ENCODE measurements around the gene VCL. TPM values are rescaled to one million over a fixed set of nuclear protein-coding genes. Genes with fewer than 3 reads are reported as not detected.

Gene VCL
- total and polyA plus RNA-seq, 4 experiments from 2014 or later = 29.6 to 60.3 (median 38.9) TPM

GRCh38 chr10:73965890-73966768 is 31.8 kb upstream of the VCL start:
- CTCF ChIA-PET (ENCODE audit: partially characterized antibody) = interaction anchor here (0.9 to 2.1 kb wide), 3 partner anchors 9 to 80 kb away, joined by 3 to 8 read pairs (median 6); no protein-coding TSS in a partner anchor
- no peak overlapping the region for H3K27ac ChIP-seq (ENCODE audit: low read depth, low read length)
- Mint-ChIP-seq H3K4me3 (no peak overlapping the region), H3K4me1 (peaks cover 3 to 17% (median 12%) of the 10 kb centered on the region in 4 donors), H3K27me3 (no peaks in the 10 kb centered on the region), H3K27ac (no peak overlapping the region), H3K9me3 (no peaks in the 10 kb centered on the region), H3K36me3 (no peaks in the 10 kb centered on the region)
- H3K9me3 ChIP-seq (ENCODE audit: control insufficient read depth in 1 of 2, low read length in 2 of 2) = no peaks in the 10 kb centered on the region
- intact Hi-C loops (cut with micrococcal nuclease) = no loop called here
- H3K4me3 ChIP-seq (ENCODE audit: low read length in 2 of 2) = no peak overlapping the region
- H3K36me3 ChIP-seq (ENCODE audit: insufficient read depth, low read length) = no peaks in the 10 kb centered on the region
- POLR2A ChIA-PET (ENCODE audit: partially characterized antibody) = interaction anchor here (0.8 to 4.2 kb wide), 2 partner anchors 9 to 26 kb away, joined by 3 to 18 read pairs; no protein-coding TSS in a partner anchor
- DNase-seq = no peak
- H3K4me1 ChIP-seq (ENCODE audit: insufficient read depth, low read length) = peaks cover 4% of the 10 kb centered on the region
- no peaks in the 10 kb centered on the region for H3K27me3 ChIP-seq (ENCODE audit: insufficient read depth, low read length)

GRCh38 chr10:73967022-73967429 is 30.9 kb upstream of the VCL start:
- H3K4me1 Mint-ChIP-seq = peaks cover 3 to 17% (median 12%) of the 10 kb centered on the region in 4 donors
- H3K9me3 ChIP-seq (ENCODE audit: control insufficient read depth in 1 of 2, low read length in 2 of 2) = no peaks in the 10 kb centered on the region
- H3K36me3 Mint-ChIP-seq = no peaks in the 10 kb centered on the region
- no peak overlapping the region for H3K27ac ChIP-seq (ENCODE audit: low read depth, low read length)
- DNase-seq = no peak
- POLR2A ChIA-PET (ENCODE audit: partially characterized antibody) = interaction anchor here (0.8 to 4.2 kb wide), 2 partner anchors 10 to 25 kb away, joined by 3 to 18 read pairs; no protein-coding TSS in a partner anchor
- no peaks in the 10 kb centered on the region for H3K9me3 Mint-ChIP-seq
- H3K4me1 ChIP-seq (ENCODE audit: insufficient read depth, low read length) = peaks cover 4% of the 10 kb centered on the region
- no peaks in the 10 kb centered on the region for H3K27me3 Mint-ChIP-seq
- CTCF ChIA-PET (ENCODE audit: partially characterized antibody) = interaction anchor here (1.0 to 2.1 kb wide), 4 partner anchors 9 to 81 kb away, joined by 6 to 8 read pairs (median 7); no protein-coding TSS in a partner anchor
- H3K36me3 ChIP-seq (ENCODE audit: insufficient read depth, low read length) = no peaks in the 10 kb centered on the region
- H3K27me3 ChIP-seq (ENCODE audit: insufficient read depth, low read length) = no peaks in the 10 kb centered on the region
- intact Hi-C loops (cut with micrococcal nuclease) = no loop called here
- no peak overlapping the region for H3K4me3 ChIP-seq (ENCODE audit: low read length in 2 of 2)
- H3K4me3 Mint-ChIP-seq = no peak overlapping the region
- H3K27ac Mint-ChIP-seq = no peak overlapping the region

DNA sequence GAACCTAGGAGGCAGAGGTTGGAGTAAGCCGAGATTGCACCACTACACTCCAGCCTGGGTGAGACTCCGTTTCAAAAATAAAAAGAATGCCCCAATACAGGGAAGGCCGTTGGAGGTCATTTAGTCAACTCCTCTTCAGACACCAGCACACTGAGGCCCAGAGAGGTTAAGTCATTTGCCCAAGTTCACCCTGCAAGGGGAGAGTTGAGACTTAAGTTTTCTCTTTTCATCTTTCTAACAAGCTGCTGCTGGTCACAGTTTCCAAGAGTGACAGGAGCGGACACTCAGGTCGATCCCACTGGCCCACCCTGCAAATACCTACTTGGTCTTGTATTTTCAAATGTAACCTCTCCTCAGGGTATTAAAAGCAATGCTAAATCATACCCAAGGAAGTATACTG is 30.4 kb upstream of the VCL start:
- no peaks in the 10 kb centered on the region for H3K9me3 Mint-ChIP-seq
- no peaks in the 10 kb centered on the region for H3K9me3 ChIP-seq (ENCODE audit: control insufficient read depth in 1 of 2, low read length in 2 of 2)
- H3K36me3 ChIP-seq (ENCODE audit: insufficient read depth, low read length) = no peaks in the 10 kb centered on the region
- H3K4me3 Mint-ChIP-seq = no peak overlapping the region
- no peak overlapping the region for H3K4me3 ChIP-seq (ENCODE audit: low read length in 2 of 2)
- ChIA-PET CTCF (ENCODE audit: partially characterized antibody) (interaction anchor here (1.0 to 2.1 kb wide), 4 partner anchors 9 to 81 kb away, joined by 6 to 8 read pairs (median 6); no protein-coding TSS in a partner anchor), POLR2A (ENCODE audit: partially characterized antibody) (interaction anchor here (4.2 kb wide), 1 partner anchor 11 kb away, joined by 18 read pairs; no protein-coding TSS in a partner anchor)
- no peak for DNase-seq
- no peaks in the 10 kb centered on the region for H3K27me3 Mint-ChIP-seq
- intact Hi-C loops (cut with micrococcal nuclease) = no loop called here
- H3K36me3 Mint-ChIP-seq = no peaks in the 10 kb centered on the region
- H3K27ac ChIP-seq (ENCODE audit: low read depth, low read length) = no peak overlapping the region
- peaks cover 4% of the 10 kb centered on the region for H3K4me1 ChIP-seq (ENCODE audit: insufficient read depth, low read length)
- no peaks in the 10 kb centered on the region for H3K27me3 ChIP-seq (ENCODE audit: insufficient read depth, low read length)
- peak overlapping the region in 1 of 7 donors; percentile 27 for H3K27ac Mint-ChIP-seq
- peaks cover 3 to 17% (median 12%) of the 10 kb centered on the region in 4 donors for H3K4me1 Mint-ChIP-seq

GRCh38 chr10:73968098-73968521 is 29.8 kb upstream of the VCL start:
- Mint-ChIP-seq H3K36me3 (no peaks in the 10 kb centered on the region), H3K27ac (peak overlapping the region in 4 of 7 donors; percentile 16 to 32 (median 28)), H3K27me3 (no peaks in the 10 kb centered on the region), H3K4me3 (peak overlapping the region in 1 of 8 donors; percentile 38), H3K4me1 (peaks cover 3 to 17% (median 12%) of the 10 kb centered on the region in 4 donors), H3K9me3 (no peaks in the 10 kb centered on the region)
- no peaks in the 10 kb centered on the region for H3K9me3 ChIP-seq (ENCODE audit: control insufficient read depth in 1 of 2, low read length in 2 of 2)
- H3K27ac ChIP-seq (ENCODE audit: low read depth, low read length) = no peak overlapping the region
- intact Hi-C loops (cut with micrococcal nuclease) = no loop called here
- ChIA-PET POLR2A (ENCODE audit: partially characterized antibody) (interaction anchor here (1.0 to 4.2 kb wide), 3 partner anchors 11 to 88 kb away, joined by 3 to 18 read pairs (median 3); no protein-coding TSS in a partner anchor), CTCF (ENCODE audit: partially characterized antibody) (interaction anchor here (1.2 to 2.1 kb wide), 4 partner anchors 11 to 82 kb away, joined by 3 to 8 read pairs (median 6); no protein-coding TSS in a partner anchor)
- H3K4me1 ChIP-seq (ENCODE audit: insufficient read depth, low read length) = peaks cover 5% of the 10 kb centered on the region
- H3K4me3 ChIP-seq (ENCODE audit: low read length in 2 of 2) = no peak overlapping the region
- H3K36me3 ChIP-seq (ENCODE audit: insufficient read depth, low read length) = no peaks in the 10 kb centered on the region
- no peak for DNase-seq
- no peaks in the 10 kb centered on the region for H3K27me3 ChIP-seq (ENCODE audit: insufficient read depth, low read length)

- H3K9me3 ChIP-seq (ENCODE audit: control insufficient read depth in 1 of 2, low read length in 2 of 2) = no peaks in the 10 kb centered on the region
- intact Hi-C loops (cut with micrococcal nuclease) = no loop called here
- Mint-ChIP-seq H3K27me3 (no peaks in the 10 kb centered on the region), H3K4me3 (no peak overlapping the region), H3K36me3 (no peaks in the 10 kb centered on the region), H3K27ac (peak overlapping the region in 2 of 7 donors; percentile 8 to 63), H3K9me3 (no peaks in the 10 kb centered on the region), H3K4me1 (peaks cover 8 to 27% (median 20%) of the 10 kb centered on the region in 4 donors)
- no peaks in the 10 kb centered on the region for H3K36me3 ChIP-seq (ENCODE audit: insufficient read depth, low read length)
- H3K27ac ChIP-seq (ENCODE audit: low read depth, low read length) = no peak overlapping the region
- no peak for DNase-seq
- H3K27me3 ChIP-seq (ENCODE audit: insufficient read depth, low read length) = no peaks in the 10 kb centered on the region
- H3K4me3 ChIP-seq (ENCODE audit: low read length in 2 of 2) = no peak overlapping the region
- H3K4me1 ChIP-seq (ENCODE audit: insufficient read depth, low read length) = peaks cover 17% of the 10 kb centered on the region
- POLR2A ChIA-PET (ENCODE audit: partially characterized antibody) = interaction anchor here (1.4 to 4.2 kb wide), 2 partner anchors 12 to 22 kb away, joined by 3 to 18 read pairs; no protein-coding TSS in a partner anchor
- CTCF ChIA-PET (ENCODE audit: partially characterized antibody) = interaction anchor here (1.2 kb wide), 1 partner anchor 12 kb away, joined by 3 read pairs; no protein-coding TSS in a partner anchor
Measured at GRCh38 chr10:73969224-73969841, 28.6 kb upstream of the VCL start.

DNA sequence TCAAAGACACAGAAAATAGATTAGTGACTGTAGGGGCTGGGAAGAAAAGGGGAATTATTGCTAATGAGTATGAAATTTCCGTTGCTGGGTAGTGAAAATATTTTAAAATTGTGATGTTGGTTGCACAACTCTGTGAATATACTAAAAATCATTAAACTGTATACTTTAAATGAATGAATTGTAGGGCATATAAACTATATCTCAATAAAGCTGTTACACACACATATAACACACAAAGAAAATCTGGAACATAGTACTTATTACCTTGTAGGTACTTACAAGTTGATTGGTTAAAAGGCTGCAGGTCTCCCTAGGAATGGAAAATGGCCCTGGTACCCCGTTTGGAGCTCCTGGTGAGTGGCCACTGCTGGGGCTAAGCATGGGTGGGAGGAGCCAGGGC is 27.1 kb upstream of the VCL start:
- Histone ChIP-seq H3K9me3 (ENCODE audit: control insufficient read depth in 1 of 2, low read length in 2 of 2) (no peaks in the 10 kb centered on the region), H3K36me3 (ENCODE audit: insufficient read depth, low read length) (no peaks in the 10 kb centered on the region), H3K4me3 (ENCODE audit: low read length in 2 of 2) (no peak overlapping the region), H3K4me1 (ENCODE audit: insufficient read depth, low read length) (peaks cover 29% of the 10 kb centered on the region), H3K27ac (ENCODE audit: low read depth, low read length) (no peak overlapping the region), H3K27me3 (ENCODE audit: insufficient read depth, low read length) (no peaks in the 10 kb centered on the region)
- Mint-ChIP-seq H3K36me3 (peaks cover 0 to 2% of the 10 kb centered on the region in 2 donors), H3K4me1 (peaks cover 17 to 42% (median 31%) of the 10 kb centered on the region in 4 donors), H3K4me3 (no peak overlapping the region), H3K27me3 (no peaks in the 10 kb centered on the region), H3K27ac (no peak overlapping the region), H3K9me3 (peaks cover 0 to 3% (median 0%) of the 10 kb centered on the region in 8 donors)
- intact Hi-C loops (cut with micrococcal nuclease) = no loop called here
- CTCF ChIA-PET (ENCODE audit: partially characterized antibody) = interaction anchor here (1.0 to 4.9 kb wide), 2 partner anchors 13 to 22 kb away, joined by 3 to 40 read pairs; no protein-coding TSS in a partner anchor
- POLR2A ChIA-PET (ENCODE audit: partially characterized antibody) = no interaction called here
- DNase-seq = no peak

All from CD4-positive, alpha-beta memory T cell (primary cell).